Fibroblast of lung (primary cell): Measurements from ENCODE around the gene SYT17.

Source experiments
- CTCF ChIP-seq, 2 donors: IDR thresholded peaks in 1 of 2; conservative IDR thresholded peaks in 1 of 2; 1 replicate in 1 of 2; 2 replicates in 1 of 2; pipeline ENCODE4 v1.5.1; 2011 to 2012; ENCODE audit warnings: low read length in 2 of 2, control low read depth in 1 of 2, inconsistent platforms in 1 of 2, low read depth in 1 of 2, mild to moderate bottlenecking in 1 of 2
- EZH2 ChIP-seq: IDR thresholded peaks from 2 replicates; pipeline ENCODE4 v1.5.1; 2012; ENCODE audit warnings: low read length, control low read depth, mild to moderate bottlenecking; ENCODE audit errors: missing control alignments

- TF ChIP-seq CTCF (conservative IDR thresholded peaks at IDR 0.05 in 1 of 2, IDR thresholded peaks at IDR 0.05 in 1 of 2; ENCODE audit: low read depth in 1 of 2, low read length in 2 of 2) (no peak), EZH2 (no peak)
Measured at GRCh38 chr16:19203374-19203966, 35.4 kb downstream of the SYT17 start.
